Right lung (tissue), 5 donors: ENCODE results near the gene SNRPA. TPM values are rescaled to one million over a fixed set of nuclear protein-coding genes. Genes with fewer than 3 reads are reported as not detected.
"Not testable (repeated sequence)": the region's sequence is repeated elsewhere in the genome, so short reads cannot be mapped to it uniquely, and the experiment has no call there.

Experiments used
- DNase-seq, 2 donors: peaks; one replicate each; pipeline ENCODE4 v3.0.0-alpha.2; 2013
- polyA plus RNA-seq, 5 donors: library from polyadenylated mRNA; unstranded; fragments of 120-200 nt; gene quantifications; one replicate each; pipeline versions ENCODE4 v1.2.1 to v1.2.3, GENCODE V29; 2013; ENCODE audit warnings: inconsistent platforms in 1 of 5, low replicate concordance in 1 of 5; ENCODE audit not compliant: insufficient read length in 5 of 5, insufficient read depth in 1 of 5

SNRPA gene
- polyA plus RNA-seq, 5 donors = 108 to 120 (median 115) TPM

GRCh38 chr19:40741527-40742390 lies 9.2 kb upstream of the SNRPA start:
- DNase-seq = no peak

DNA sequence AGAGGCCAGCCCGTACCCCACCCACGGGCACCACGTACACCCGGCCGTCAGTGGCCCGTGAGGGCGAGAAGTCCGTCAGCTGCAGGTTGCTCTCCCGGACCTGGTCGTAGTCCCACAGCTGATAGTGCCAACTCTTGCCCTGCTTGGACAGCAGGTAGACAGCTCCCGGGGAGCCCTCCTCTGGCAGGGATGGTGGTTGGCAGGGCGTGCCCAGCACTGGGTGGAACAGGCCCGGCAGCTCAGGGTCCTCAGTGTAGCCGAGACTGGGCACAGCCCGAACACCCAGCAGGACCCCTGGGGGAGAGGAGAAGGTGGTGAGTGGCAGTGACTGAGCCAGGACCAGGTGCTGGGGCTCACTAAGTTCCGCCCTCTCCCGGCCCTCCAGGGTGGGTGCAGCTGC lies 8.5 kb upstream of the SNRPA start:
- no peak for DNase-seq

DNA sequence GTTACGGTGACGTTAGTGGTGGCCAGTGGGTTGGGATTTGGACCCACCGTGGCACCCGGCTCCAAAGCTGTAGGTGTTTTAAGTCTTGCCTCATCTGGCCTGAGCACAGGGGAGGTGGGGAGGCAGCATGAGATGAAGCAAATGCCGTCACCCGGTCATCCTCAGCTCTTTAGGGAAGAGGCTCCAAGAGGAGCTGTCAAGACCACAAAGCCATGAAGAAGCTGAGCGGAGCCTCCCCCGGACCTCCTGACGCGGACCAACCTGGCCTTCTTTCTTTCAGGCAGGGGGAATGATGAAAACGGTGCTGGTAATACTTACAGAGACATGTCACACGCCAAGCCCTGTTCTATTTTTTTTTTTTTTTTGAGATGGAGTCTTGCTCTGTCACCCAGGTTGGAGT lies 8.1 kb upstream of the SNRPA start:
- no peak for DNase-seq

- no peak for DNase-seq
These were observed 7.1 kb upstream of the SNRPA start for GRCh38 chr19:40743926-40744325.

- DNase-seq = peak; percentile 51 to 55
These were observed 6.2 kb upstream of the SNRPA start for GRCh38 chr19:40744554-40745401.

DNA sequence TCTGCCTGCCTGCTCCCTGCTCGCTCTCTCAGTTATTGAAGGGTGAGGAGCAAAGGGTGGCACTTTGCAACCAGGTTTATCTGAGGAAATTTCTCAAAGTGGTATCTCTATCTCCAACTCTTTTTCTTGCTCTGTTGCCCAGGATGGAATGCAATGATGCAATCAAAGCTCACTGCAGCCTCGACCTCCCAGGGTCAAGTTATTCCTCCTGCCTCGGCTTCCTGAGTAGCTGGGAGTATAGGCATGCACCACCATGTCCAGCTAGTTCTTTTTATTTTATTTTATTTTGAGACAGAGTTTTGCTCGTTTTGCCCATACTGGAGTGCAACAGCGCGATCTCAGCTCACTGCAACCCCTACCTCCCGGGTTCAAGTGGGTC lies 5.6 kb upstream of the SNRPA start:
- DNase-seq = no peak

GRCh38 chr19:40747536-40747935 lies 3.5 kb upstream of the SNRPA start:
- no peak for DNase-seq

GRCh38 chr19:40750058-40750873 lies 737 bp upstream of the SNRPA start, which contains the start of gene ACTMAP:
TSS of gene ACTMAP (minus strand) at chr19:40750477. CDS start at chr19:40749803, 674 bp downstream.
- peak; percentile 100 for DNase-seq

GRCh38 chr19:40752257-40752781 lies 1.3 kb downstream of the SNRPA start:
- no peak for DNase-seq

- no peak for DNase-seq
These were observed 3.7 kb downstream of the SNRPA start for GRCh38 chr19:40754611-40755247.

- no peak for DNase-seq
These were observed 4.2 kb downstream of the SNRPA start for GRCh38 chr19:40755248-40755624.

- no peak for DNase-seq
These were observed 4.8 kb downstream of the SNRPA start for GRCh38 chr19:40755791-40756190.

DNA sequence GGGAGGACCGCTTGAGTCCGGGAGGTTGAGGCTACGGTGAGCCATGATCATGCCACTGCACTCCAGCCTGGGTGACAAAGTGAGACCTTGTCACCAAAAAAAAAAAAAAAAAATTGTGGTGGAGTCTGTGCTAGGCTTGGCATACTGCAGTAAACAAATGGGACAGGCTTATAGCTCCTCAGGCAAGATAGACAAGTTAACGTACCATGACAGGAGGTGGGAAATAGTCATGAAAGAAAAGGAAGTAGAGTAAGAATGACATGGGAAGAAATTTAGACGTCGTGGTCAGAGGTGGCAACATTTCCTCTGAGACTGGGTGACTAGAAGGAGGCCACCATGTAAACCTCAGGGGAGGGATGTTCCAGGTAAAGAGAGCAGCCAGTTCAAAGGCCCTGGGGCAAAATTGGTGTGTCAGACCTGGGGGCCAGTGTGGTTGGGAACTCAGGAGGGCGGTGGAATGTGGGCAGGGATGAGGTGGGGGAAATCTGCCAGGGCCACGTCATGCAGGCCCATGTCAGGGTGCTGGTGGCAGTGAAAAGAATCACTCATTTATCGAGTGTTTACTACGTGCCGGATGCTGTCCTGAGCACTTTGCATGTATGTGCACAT lies 5.6 kb downstream of the SNRPA start:
- DNase-seq = no peak

- DNase-seq = no peak
These were observed 7.5 kb downstream of the SNRPA start for GRCh38 chr19:40758491-40758890.

GRCh38 chr19:40759352-40759751 lies 8.3 kb downstream of the SNRPA start:
- DNase-seq = no peak

GRCh38 chr19:40762754-40763470 lies 11.9 kb downstream of the SNRPA start:
- DNase-seq = no peak

- DNase-seq = no peak
These were observed 12.5 kb downstream of the SNRPA start for GRCh38 chr19:40763526-40763925.

GRCh38 chr19:40763963-40764362 lies 13.0 kb downstream of the SNRPA start:
- no peak for DNase-seq

- DNase-seq = not testable (repeated sequence)
These were observed 15.4 kb downstream of the SNRPA start for GRCh38 chr19:40766385-40766784.

DNA sequence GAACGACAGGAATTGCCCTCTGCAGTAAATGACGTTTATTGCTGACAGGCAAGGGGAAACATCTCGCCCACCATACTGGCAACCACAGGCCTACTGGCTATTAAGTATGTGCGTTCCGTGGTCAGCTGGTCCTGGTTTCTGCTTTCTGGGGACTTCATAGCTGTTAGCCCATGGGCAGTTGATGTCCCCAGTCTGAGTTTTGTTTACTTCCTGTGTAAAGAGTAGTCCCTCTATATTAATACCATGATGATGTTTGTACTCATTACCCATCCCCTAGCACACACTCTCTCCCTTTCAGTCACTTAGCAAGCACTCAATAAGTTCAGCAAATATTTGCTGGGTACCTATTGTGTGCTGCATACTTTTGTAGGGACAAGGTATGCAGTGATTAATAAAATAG lies 17.9 kb downstream of the SNRPA start:
- DNase-seq = no peak
